Peyer's patch (tissue), 4 donors: ENCODE results near the gene CMTM7. TPM values are rescaled to one million over a fixed set of nuclear protein-coding genes. Genes with fewer than 3 reads are reported as not detected.
"Not testable (repeated sequence)": the region's sequence is repeated elsewhere in the genome, so short reads cannot be mapped to it uniquely, and the experiment has no call there.

Experiments used
- DNase-seq, 3 donors: peaks; one replicate each; pipeline ENCODE4 v3.0.0-alpha.2; 2017 to 2019
- H3K27ac ChIP-seq, 4 donors: fragments of 200-600 bp; sonication (generic); one replicate each; pipeline ENCODE4 v1.5.1; 2016 to 2019
- H3K27me3 ChIP-seq, 2 donors: fragments of 200-600 bp; sonication (generic); one replicate each; pipeline ENCODE4 v1.5.1; 2019
- H3K36me3 ChIP-seq, 3 donors: fragments of 200-600 bp; sonication (generic); one replicate each; pipeline ENCODE4 v1.5.1; 2016 to 2019
- H3K4me1 ChIP-seq, 4 donors: fragments of 200-600 bp; sonication (generic); one replicate each; pipeline ENCODE4 v1.5.1; 2016 to 2019
- H3K4me3 ChIP-seq, 4 donors: fragments of 200-600 bp; sonication (generic); 1 replicate in 3 of 4; 2 replicates in 1 of 4; pipeline ENCODE4 v1.5.1; 2016 to 2019; ENCODE audit warnings: mild to moderate bottlenecking in 1 of 4
- H3K9me3 ChIP-seq, 4 donors: fragments of 200-600 bp; sonication (generic); one replicate each; pipeline ENCODE4 v1.5.1; 2016 to 2019; ENCODE audit warnings: mild to moderate bottlenecking in 1 of 4
- POLR2A ChIP-seq, 2 donors: fragments of 450-650 bp; IDR thresholded peaks; one replicate each; pipeline ENCODE4 v1.5.1; 2017; ENCODE audit warnings: antibody characterized with exemption in 2 of 2, mild to moderate bottlenecking in 2 of 2, moderate library complexity in 2 of 2
- total RNA-seq, 4 donors: library from RNA; depleted of rRNA; stranded (reverse); fragments of >200 nt; gene quantifications; one replicate each; pipeline ENCODE4 v1.1.0, GENCODE V29; 2016
- TF ChIP-seq, protein P1 (sequence below), 6 experiments: fragments of 450-650 bp in 4 of 6; fragments of 200-600 bp in 2 of 6; sonication (generic) in 1 of 6; IDR thresholded peaks; one replicate each; pipeline ENCODE4 v1.5.1; 2017 to 2019; ENCODE audit warnings: antibody characterized with exemption in 6 of 6, mild to moderate bottlenecking in 3 of 6, moderate library complexity in 1 of 6

The CMTM7 gene
- total RNA-seq, 4 donors from 2014 or later, result 5.7 to 41.3 (median 10.5) TPM

DNA sequence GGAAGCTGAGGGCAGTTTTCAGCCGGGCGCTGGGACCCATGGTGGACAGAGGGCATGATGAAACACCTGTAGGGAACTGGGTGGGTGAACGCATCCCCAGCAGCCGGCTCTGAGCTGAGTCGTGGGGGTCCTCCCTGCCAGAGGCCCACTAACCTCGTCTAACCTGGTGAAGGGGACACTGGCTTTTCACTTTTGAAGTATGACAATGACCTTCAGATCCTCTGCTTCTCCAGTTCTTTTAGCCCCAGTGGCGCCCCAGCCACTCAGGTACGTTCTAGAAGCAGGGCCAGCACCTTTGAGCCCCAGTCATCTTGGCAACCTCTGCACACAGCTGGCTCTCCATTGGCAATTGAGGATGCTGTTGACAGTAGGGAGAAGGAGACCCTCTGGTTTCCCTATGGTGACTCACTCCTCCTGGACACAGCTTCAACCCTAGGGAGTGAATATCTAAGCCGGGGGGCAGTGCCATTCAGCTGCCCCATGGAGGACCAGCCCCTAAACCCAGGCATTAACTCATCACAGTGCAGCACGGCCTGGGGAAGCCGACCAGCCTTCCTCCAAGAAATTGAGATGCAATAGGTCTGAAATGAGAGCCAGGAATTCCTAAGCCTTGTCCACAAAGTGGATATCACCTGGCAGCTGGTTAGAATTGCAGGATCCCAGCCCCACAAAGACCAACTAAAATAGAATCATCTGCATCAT lies 64.9 kb downstream of the CMTM7 start:
- Histone ChIP-seq H3K27ac (peak overlapping the region in 2 of 4 donors; percentile 54 to 83), H3K4me3 (peak overlapping the region in 1 of 4 donors; percentile 18), H3K9me3 (no peaks in the 10 kb centered on the region), H3K27me3 (no peaks in the 10 kb centered on the region), H3K36me3 (no peaks in the 10 kb centered on the region), H3K4me1 (peaks cover 0 to 50% (median 16%) of the 10 kb centered on the region in 4 donors)
- DNase-seq, result no peak
- TF ChIP-seq, protein P1, sequence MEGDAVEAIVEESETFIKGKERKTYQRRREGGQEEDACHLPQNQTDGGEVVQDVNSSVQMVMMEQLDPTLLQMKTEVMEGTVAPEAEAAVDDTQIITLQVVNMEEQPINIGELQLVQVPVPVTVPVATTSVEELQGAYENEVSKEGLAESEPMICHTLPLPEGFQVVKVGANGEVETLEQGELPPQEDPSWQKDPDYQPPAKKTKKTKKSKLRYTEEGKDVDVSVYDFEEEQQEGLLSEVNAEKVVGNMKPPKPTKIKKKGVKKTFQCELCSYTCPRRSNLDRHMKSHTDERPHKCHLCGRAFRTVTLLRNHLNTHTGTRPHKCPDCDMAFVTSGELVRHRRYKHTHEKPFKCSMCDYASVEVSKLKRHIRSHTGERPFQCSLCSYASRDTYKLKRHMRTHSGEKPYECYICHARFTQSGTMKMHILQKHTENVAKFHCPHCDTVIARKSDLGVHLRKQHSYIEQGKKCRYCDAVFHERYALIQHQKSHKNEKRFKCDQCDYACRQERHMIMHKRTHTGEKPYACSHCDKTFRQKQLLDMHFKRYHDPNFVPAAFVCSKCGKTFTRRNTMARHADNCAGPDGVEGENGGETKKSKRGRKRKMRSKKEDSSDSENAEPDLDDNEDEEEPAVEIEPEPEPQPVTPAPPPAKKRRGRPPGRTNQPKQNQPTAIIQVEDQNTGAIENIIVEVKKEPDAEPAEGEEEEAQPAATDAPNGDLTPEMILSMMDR (IDR thresholded peaks at IDR 0.05), result no peak
- TF ChIP-seq POLR2A (IDR thresholded peaks at IDR 0.05), result no peak

DNA sequence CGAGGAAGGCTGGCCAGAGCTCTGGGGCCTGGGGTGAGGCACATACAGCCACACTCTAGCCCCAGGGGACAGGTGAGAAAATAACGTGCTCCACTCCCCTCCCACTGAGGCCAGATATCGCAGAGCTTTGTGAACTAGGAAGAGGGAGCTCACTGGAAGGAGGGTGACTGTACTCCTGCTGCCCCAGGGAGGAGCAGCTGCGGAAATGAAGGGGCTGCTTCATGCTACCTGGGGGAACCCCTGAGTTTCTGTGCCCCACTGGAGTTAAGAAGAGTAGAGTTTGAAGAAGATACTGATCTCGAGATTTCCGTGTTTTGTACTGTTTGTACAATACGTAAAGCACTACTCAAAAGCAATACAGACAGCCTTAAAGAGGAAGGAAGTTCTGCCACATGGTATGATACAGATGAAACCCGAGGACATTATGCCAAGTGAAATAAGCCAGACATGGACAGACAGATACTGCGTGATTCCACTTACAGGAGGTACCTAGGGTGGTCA lies 66.4 kb downstream of the CMTM7 start:
- Histone ChIP-seq H3K27me3 (no peaks in the 10 kb centered on the region), H3K27ac (peak overlapping the region; percentile 66 to 83 (median 75)), H3K36me3 (no peaks in the 10 kb centered on the region), H3K4me1 (peaks cover 0 to 46% (median 16%) of the 10 kb centered on the region in 4 donors), H3K9me3 (no peaks in the 10 kb centered on the region), H3K4me3 (peak overlapping the region in 1 of 4 donors; percentile 10)
- TF ChIP-seq POLR2A (IDR thresholded peaks at IDR 0.05), result no peak
- TF ChIP-seq, protein P1 (IDR thresholded peaks at IDR 0.05), result no peak
- DNase-seq, result peak in 2 of 3 donors; percentile 71 to 79

DNA sequence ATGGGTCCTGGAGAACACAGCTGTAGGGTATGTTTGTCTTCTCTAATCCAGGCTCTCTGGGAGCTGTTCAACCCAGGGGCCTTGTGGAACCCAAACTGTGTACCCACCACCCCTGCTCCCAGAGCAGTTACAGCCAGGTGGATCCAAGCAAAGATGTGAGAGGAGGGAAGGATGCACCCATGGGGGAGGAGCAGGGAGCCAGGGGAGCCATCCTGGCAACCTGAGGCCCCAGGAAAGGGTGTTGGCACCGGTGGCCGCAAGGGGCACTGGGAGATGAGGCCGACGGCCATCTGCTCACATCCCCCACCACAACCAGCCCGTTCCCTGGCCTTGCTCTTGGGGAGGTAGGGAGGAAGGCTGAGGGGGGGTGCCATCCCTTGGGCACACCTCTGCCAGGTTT lies 67.8 kb downstream of the CMTM7 start:
- H3K36me3 ChIP-seq, result no peaks in the 10 kb centered on the region
- no peak for DNase-seq
- H3K27ac ChIP-seq, result peak overlapping the region; percentile 65 to 83 (median 70)
- TF ChIP-seq, protein P1 (IDR thresholded peaks at IDR 0.05), result no peak
- no peak for TF ChIP-seq POLR2A (IDR thresholded peaks at IDR 0.05)
- H3K4me3 ChIP-seq, result no peak overlapping the region
- no peaks in the 10 kb centered on the region for H3K27me3 ChIP-seq
- H3K9me3 ChIP-seq, result no peaks in the 10 kb centered on the region
- H3K4me1 ChIP-seq, result peaks cover 0 to 44% (median 16%) of the 10 kb centered on the region in 4 donors

DNA sequence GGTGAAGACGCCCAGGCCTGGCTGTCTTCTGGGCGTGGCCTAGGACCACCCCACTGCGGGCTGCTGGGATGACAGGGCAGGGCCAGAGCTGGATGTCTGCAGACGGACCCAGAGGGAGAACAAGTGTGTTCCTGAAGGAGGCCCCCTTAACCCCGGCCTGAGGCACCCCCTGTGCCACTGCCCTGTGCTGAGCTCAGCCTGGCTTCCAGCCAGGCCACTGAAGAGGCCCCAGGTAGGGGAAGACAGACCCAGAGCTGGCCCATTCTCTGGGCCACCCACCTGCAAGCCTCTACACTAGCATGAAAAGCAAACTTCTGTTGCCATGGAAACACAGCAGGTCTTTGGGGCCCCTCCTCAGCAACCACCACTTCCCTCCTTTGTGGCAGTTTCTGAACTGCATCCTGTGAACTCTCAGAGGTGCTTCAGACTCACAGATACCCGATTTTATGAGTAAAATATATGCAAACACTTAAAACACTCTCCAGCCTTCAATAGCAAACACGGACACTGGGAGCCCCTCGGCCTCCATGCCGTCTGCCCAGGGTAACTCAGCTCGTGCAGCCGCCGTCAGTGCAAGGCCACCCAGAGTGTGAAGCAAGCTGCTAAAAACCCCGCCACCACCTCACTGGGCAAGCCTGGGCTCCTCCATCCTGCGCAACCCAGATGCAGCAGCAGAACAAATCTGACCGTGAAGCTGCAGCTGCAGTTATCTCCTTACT lies 68.5 kb downstream of the CMTM7 start:
- Histone ChIP-seq H3K4me1 (peaks cover 0 to 38% (median 15%) of the 10 kb centered on the region in 4 donors), H3K4me3 (peak overlapping the region in 1 of 4 donors; percentile 19), H3K27me3 (no peaks in the 10 kb centered on the region), H3K9me3 (no peaks in the 10 kb centered on the region), H3K36me3 (no peaks in the 10 kb centered on the region), H3K27ac (peak overlapping the region; percentile 65 to 83 (median 70))
- peak in 2 of 3 donors; percentile 78 to 86 for DNase-seq
- TF ChIP-seq, protein P1 (IDR thresholded peaks at IDR 0.05), result no peak
- TF ChIP-seq POLR2A (IDR thresholded peaks at IDR 0.05), result no peak

DNA sequence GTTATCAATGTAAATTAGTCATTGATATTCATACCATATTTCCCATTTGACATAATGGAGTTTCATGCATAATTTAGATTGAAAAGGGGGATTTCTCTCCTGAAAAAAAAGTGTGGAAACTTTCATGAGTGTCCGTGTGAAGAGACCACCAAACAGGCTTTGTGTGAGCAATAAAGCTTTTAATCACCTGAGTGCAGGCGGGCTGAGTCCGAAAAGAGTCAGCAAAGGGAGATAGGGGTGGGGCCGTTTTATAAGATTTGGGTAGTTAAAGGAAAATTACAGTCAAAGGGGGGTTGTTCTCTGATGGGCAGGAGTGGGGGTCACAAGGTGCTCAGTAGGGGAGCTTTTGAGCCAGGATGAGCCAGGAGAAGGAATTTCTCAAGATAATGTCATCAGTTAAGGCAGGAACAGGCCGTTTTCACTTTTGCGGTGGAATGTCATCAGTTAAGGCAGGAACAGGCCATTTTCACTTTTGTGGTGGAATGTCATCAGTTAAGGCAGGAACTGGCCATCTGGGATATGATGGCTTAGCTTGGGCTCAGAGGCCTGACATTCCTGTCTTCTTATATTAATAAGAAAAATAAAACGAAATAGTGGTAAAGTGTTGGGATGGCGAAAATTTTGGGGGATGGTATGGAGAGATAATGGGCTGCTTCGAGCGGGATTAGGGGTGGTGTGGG lies 69.3 kb downstream of the CMTM7 start:
- Histone ChIP-seq H3K27ac (peak overlapping the region; percentile 65 to 83 (median 70)), H3K4me1 (peaks cover 0 to 30% (median 14%) of the 10 kb centered on the region in 4 donors)
- H3K36me3 ChIP-seq, H3K27me3 ChIP-seq, H3K9me3 ChIP-seq, DNase-seq, H3K4me3 ChIP-seq: not testable (repeated sequence)

DNA sequence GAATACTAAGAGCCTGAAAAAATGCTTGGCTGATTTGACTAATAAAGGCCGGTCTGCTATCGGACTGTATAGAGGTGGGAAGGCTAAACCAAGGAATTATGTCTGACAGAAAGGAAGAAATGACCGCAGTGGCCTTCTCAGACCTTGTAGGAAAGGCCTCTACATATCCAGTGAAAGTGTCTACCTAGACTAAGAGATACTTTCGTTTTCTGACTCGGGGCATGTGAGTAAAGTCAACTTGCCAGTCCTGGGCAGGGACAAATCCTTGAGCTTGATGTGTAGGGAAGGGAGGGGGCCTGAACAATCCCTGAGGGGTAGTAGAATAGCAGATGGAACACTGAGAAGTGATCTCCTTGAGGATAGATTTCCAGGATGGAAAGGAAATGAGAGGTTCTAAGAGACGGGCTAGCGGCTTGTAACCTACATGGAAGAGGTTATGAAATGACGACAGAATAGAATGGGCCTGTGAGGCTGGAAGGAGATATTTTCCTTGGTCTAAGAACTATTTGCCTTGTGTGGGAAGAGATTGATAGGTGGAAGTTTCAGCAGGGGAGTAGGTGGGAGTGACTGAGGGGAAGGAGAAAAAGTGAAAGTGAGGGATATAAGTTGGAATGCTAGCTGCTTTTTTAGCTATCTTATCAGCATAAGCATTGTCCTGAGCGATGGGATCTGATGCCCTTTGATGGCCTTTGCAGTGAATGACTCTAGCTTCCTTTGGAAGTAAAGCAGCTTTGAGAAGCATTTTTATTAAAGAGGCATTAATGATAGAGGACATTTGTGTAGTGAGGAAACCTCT lies 70.7 kb downstream of the CMTM7 start:
- H3K4me3 ChIP-seq, H3K27me3 ChIP-seq, H3K9me3 ChIP-seq, DNase-seq, H3K36me3 ChIP-seq: not testable (repeated sequence)
- Histone ChIP-seq H3K27ac (peak overlapping the region; percentile 50 to 83 (median 61)), H3K4me1 (peaks cover 0 to 24% (median 9%) of the 10 kb centered on the region in 4 donors)

DNA sequence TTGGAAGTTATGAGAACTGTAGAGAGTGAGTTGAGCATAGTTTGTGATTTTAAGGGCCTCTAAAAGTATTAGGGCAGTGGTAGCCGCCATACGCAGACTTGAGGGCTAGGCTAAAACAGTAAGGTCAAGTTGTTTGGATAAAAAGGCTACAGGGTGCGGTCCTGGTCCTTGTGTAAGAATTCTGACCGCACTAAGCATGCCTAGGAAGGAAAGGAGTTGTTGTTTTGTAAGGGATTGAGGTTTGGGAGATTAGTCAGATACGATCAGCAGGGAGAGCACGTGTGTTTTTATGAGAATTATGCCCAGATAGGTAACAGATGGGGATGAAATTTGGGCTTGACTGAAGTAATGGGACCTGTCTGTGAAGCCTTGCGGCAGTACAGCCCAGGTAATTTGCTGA lies 71.8 kb downstream of the CMTM7 start:
- DNase-seq, H3K27me3 ChIP-seq, H3K27ac ChIP-seq, H3K36me3 ChIP-seq, H3K4me3 ChIP-seq, H3K9me3 ChIP-seq: not testable (repeated sequence)
- H3K4me1 ChIP-seq, result peaks cover 0 to 26% (median 11%) of the 10 kb centered on the region in 4 donors

DNA sequence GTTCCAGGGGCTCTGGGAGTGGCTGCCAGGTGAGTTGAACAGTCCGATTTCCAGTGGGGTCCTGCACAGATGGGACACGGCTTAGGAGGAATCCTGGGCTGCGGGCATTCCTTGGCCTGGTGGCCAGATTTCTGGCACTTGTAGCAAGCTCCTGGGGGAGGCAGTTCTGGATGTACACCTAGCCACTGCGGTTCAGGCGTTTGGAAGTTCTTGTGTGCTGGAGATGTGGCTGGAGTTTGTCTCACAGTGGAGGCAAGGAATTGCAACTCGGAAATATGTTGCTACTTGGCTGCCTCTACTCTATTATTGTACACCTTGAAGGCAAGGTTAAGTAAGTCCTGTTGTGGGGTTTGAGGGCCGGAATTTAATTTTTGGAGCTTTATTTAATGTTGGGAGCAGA lies 73.1 kb downstream of the CMTM7 start:
- not testable (repeated sequence) for DNase-seq, H3K27me3 ChIP-seq, H3K27ac ChIP-seq, H3K36me3 ChIP-seq, H3K9me3 ChIP-seq, H3K4me3 ChIP-seq
- H3K4me1 ChIP-seq, result peaks cover 0 to 12% (median 9%) of the 10 kb centered on the region in 4 donors

DNA sequence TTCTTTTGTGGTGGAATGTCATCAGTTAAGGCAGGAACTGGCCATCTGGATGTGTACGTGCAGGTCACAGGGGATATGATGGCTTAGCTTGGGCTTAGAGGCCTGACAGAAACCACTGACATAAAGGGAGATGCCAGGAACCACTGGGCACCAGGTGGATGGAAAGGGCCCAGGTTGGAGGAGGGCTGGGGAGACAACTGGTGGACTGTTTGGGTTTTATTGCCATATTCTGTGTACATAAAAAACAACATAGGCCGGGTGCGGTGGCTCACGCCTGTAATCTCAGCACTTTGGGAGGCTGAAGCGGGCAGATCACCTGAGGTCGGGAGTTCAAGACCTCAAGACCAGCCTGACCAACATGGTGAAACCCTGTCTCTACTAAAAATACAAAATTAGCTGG lies 75.2 kb downstream of the CMTM7 start:
- DNase-seq, H3K4me3 ChIP-seq, H3K27me3 ChIP-seq, H3K4me1 ChIP-seq, H3K36me3 ChIP-seq, H3K27ac ChIP-seq, H3K9me3 ChIP-seq: not testable (repeated sequence)
